Parathyroid adenoma (tissue), 2 donors: ENCODE results near the gene PRKG1.

ENCODE experiments used
- H2AFZ ChIP-seq: fragments of 300-600 bp; sonication (generic); one replicate; pipeline ENCODE4 v1.7.0; 2017; ENCODE audit warnings: antibody characterized with exemption, mild to moderate bottlenecking
- H3K27ac ChIP-seq: fragments of 300-600 bp; sonication (generic); one replicate; pipeline ENCODE4 v1.7.0; 2017
- H3K27me3 ChIP-seq: fragments of 300-600 bp; sonication (generic); one replicate; pipeline ENCODE4 v1.7.0; 2017; ENCODE audit warnings: low read length; ENCODE audit not compliant: control insufficient read depth, insufficient read depth
- H3K36me3 ChIP-seq: fragments of 300-600 bp; sonication (generic); one replicate; pipeline ENCODE4 v1.7.0; 2017; ENCODE audit warnings: low read length; ENCODE audit not compliant: control insufficient read depth, insufficient read depth
- H3K4me1 ChIP-seq: fragments of 300-600 bp; sonication (generic); one replicate; pipeline ENCODE4 v1.7.0; 2017; ENCODE audit warnings: control low read depth
- H3K4me2 ChIP-seq: fragments of 300-600 bp; sonication (generic); one replicate; pipeline ENCODE4 v1.7.0; 2017; ENCODE audit warnings: low read length
- H3K4me3 ChIP-seq: fragments of 300-600 bp; sonication (generic); one replicate; pipeline ENCODE4 v1.7.0; 2017; ENCODE audit warnings: low read depth, low read length
- H3K79me2 ChIP-seq: fragments of 300-600 bp; sonication (generic); one replicate; pipeline ENCODE4 v1.7.0; 2017; ENCODE audit warnings: control low read depth
- H3K9ac ChIP-seq: fragments of 300-600 bp; sonication (generic); one replicate; pipeline ENCODE4 v1.7.0; 2017; ENCODE audit warnings: mild to moderate bottlenecking
- H3K9me3 ChIP-seq: fragments of 300-600 bp; sonication (generic); one replicate; pipeline ENCODE4 v1.7.0; 2017; ENCODE audit warnings: low read length; ENCODE audit not compliant: control insufficient read depth
- TF ChIP-seq, protein P1 (sequence below): fragments of 300-600 bp; sonication (generic); IDR thresholded peaks from one replicate; pipeline ENCODE4 v1.7.0; 2017; ENCODE audit warnings: antibody characterized with exemption, mild to moderate bottlenecking
- donor health status: primary hyperparathyroidism.

Gene PRKG1

GRCh38 chr10:51629934-51630639, 555.8 kb downstream of the PRKG1 start:
- TF ChIP-seq, protein P1, sequence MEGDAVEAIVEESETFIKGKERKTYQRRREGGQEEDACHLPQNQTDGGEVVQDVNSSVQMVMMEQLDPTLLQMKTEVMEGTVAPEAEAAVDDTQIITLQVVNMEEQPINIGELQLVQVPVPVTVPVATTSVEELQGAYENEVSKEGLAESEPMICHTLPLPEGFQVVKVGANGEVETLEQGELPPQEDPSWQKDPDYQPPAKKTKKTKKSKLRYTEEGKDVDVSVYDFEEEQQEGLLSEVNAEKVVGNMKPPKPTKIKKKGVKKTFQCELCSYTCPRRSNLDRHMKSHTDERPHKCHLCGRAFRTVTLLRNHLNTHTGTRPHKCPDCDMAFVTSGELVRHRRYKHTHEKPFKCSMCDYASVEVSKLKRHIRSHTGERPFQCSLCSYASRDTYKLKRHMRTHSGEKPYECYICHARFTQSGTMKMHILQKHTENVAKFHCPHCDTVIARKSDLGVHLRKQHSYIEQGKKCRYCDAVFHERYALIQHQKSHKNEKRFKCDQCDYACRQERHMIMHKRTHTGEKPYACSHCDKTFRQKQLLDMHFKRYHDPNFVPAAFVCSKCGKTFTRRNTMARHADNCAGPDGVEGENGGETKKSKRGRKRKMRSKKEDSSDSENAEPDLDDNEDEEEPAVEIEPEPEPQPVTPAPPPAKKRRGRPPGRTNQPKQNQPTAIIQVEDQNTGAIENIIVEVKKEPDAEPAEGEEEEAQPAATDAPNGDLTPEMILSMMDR = no peak
- Histone ChIP-seq H3K4me3 (no peak overlapping the region), H3K36me3 (no peaks in the 10 kb centered on the region), H2AFZ (no peak overlapping the region), H3K9ac (no peak overlapping the region), H3K9me3 (no peaks in the 10 kb centered on the region), H3K4me2 (no peak overlapping the region), H3K27me3 (no peaks in the 10 kb centered on the region), H3K79me2 (no peaks in the 10 kb centered on the region), H3K27ac (no peak overlapping the region), H3K4me1 (no peaks in the 10 kb centered on the region)

GRCh38 chr10:51630640-51631005, 556.3 kb downstream of the PRKG1 start:
- no peak overlapping the region for H3K4me3 ChIP-seq
- no peak overlapping the region for H3K27ac ChIP-seq
- H3K9me3 ChIP-seq = no peaks in the 10 kb centered on the region
- no peak overlapping the region for H2AFZ ChIP-seq
- TF ChIP-seq, protein P1 = no peak
- no peak overlapping the region for H3K4me2 ChIP-seq
- H3K4me1 ChIP-seq = no peaks in the 10 kb centered on the region
- no peaks in the 10 kb centered on the region for H3K27me3 ChIP-seq
- H3K79me2 ChIP-seq = no peaks in the 10 kb centered on the region
- H3K9ac ChIP-seq = no peak overlapping the region
- H3K36me3 ChIP-seq = no peaks in the 10 kb centered on the region

DNA sequence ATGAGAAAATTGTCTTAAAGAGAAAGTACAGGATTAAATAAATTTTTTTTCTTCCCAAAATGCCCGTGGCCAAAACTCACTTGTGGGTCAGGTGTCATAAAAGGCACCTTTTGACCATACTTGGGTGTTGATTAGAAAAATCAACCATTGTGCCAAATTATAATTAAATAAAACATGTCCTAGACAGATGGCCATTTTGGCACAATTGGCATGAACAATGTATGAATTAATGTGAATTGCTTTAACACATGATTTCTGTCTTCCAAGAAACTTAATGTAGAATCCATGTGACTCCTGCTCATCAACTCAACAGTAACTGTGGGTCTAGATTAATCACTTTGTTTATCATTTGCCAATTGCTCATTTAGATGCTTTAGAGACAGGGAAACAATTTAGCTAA, 561.1 kb downstream of the PRKG1 start:
- Histone ChIP-seq H3K9me3 (no peaks in the 10 kb centered on the region), H3K9ac (no peak overlapping the region), H3K4me3 (no peak overlapping the region), H3K79me2 (no peaks in the 10 kb centered on the region), H2AFZ (no peak overlapping the region), H3K27ac (no peak overlapping the region), H3K36me3 (no peaks in the 10 kb centered on the region), H3K4me2 (no peak overlapping the region), H3K27me3 (no peaks in the 10 kb centered on the region), H3K4me1 (no peaks in the 10 kb centered on the region)
- TF ChIP-seq, protein P1 = no peak

DNA sequence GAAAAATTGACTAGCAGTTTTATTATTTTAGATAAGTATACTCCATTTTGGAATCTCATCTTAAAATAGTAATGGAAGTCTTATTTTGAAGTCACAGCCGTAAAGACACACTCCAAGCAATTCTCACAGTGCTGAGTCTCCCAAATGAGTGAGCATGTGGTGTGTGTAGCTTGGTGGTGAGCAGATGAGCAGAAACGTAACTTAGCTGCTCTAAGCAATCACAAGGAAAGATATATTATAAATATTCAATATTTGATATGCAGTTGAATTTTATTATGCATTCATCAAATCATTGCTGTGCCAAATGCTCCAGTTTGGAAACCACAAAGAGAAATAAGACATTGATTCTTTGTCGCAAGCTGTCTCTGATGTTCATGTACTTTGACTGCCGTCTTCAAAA, 563.9 kb downstream of the PRKG1 start:
- Histone ChIP-seq H3K9me3 (no peaks in the 10 kb centered on the region), H3K27ac (no peak overlapping the region), H3K4me3 (no peak overlapping the region), H3K36me3 (no peaks in the 10 kb centered on the region), H3K4me2 (no peak overlapping the region), H2AFZ (no peak overlapping the region), H3K27me3 (no peaks in the 10 kb centered on the region), H3K9ac (no peak overlapping the region), H3K4me1 (no peaks in the 10 kb centered on the region), H3K79me2 (no peaks in the 10 kb centered on the region)
- TF ChIP-seq, protein P1 = no peak

DNA sequence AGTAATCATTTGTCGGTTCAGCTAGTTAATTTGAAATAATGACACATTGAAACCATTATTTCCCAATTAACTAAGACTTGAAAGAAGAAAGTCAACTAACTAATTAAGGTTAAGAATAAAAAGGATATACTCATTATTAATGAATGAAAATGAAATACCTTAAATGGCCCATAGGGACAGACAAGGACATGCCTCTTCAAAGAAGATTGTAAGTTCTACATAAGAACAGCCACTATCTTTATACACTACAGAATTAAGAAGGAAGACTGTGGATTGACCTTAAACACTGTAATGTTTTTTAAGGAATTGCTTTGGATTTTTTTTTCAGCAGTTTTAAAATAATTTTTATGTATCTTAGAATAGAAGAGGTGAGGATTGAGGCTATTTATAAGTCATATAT, 564.5 kb downstream of the PRKG1 start:
- Histone ChIP-seq H3K79me2 (no peaks in the 10 kb centered on the region), H2AFZ (no peak overlapping the region), H3K4me3 (no peak overlapping the region), H3K4me2 (no peak overlapping the region), H3K36me3 (no peaks in the 10 kb centered on the region), H3K27me3 (no peaks in the 10 kb centered on the region), H3K4me1 (no peaks in the 10 kb centered on the region), H3K9ac (no peak overlapping the region), H3K9me3 (no peaks in the 10 kb centered on the region), H3K27ac (no peak overlapping the region)
- TF ChIP-seq, protein P1 = no peak
